GM21360 (cell line): Measurements from ENCODE around the gene CELSR3.

Experiments
- ATAC-seq: cut with Tn5 transposase; IDR thresholded peaks from one replicate; pipeline ENCODE4 v1.9.1; 2021; ENCODE audit warnings: mild to moderate bottlenecking, moderate library complexity; ENCODE audit not compliant: unreplicated experiment

The CELSR3 gene

GRCh38 chr3:48662753-48663488, at the start of gene CELSR3:
TSS of gene CELSR3 (minus strand) at chr3:48662886. CDS start at chr3:48662634, 252 bp downstream.
- ATAC-seq: no peak

GRCh38 chr3:48711727-48712126, 49.0 kb upstream of the CELSR3 start:
- ATAC-seq: no peak

GRCh38 chr3:48709051-48709461, 46.4 kb upstream of the CELSR3 start:
- ATAC-seq: no peak

DNA sequence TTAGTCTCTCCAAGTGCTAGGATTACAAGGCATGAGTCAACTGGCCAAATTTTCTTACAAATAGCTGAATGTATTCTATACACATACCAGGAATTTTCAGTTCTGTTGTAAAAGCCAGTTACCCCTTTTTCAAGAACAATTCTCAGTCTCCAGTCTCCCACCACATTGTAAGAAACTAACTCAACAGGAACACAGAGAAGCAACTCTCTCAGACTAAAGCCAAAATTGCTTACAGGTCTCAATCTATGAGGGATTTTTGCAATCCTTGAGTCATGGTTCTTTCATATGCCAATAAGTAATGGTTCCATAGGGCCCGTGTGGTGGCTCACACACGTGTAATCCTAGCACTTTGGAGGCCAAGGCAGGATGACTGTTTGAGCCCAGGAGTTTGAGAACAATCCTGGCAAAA, 45.8 kb upstream of the CELSR3 start:
- no peak for ATAC-seq

DNA sequence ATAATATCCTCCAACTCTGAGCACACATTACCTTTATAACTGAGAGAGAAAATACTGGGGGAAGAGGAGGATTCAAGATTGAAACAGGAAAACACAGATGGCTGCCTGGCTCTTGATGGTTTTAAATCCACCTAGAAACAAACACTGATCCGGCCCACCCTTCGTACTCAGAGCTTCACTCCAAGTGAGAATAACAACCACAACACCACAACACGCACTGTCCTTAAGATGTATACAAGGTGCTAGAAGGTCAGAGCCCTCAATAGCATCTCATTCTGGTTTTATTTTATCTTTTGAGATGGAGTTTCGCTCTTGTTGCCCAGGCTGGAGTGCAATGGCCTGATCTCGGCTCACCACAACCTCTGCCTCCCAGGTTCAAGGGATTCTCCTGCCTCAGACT, 44.5 kb upstream of the CELSR3 start:
- no peak for ATAC-seq

DNA sequence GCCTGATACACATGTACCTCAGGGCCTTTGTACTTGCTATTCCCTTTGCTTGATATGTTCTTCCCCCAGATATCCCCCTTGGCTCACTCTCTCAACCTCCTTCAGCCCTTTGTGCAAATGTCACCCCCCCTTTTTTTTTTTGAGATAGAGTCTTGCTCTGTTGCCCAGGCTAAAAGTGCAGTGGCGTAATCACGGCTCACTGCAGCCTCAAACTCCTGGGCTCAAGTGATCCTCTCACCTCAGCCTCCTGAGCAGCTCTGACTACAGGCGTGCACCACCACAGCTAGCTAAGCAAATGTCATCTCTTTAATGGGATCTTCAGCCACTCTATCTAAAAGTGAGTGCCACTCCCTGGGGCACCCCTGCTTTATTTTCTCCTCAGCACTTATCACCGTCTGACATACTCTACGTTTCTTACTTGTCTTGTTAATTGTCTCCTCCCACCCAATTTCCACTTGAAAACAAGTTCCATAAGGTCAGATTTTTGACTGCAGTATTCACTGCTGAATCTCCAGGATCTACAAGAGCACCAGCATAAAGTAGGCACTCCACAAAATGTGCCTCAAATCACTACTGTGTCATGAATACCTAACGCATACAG, 39.7 kb upstream of the CELSR3 start:
- ATAC-seq: no peak

- no peak for ATAC-seq
These were observed 38.2 kb upstream of the CELSR3 start for GRCh38 chr3:48700731-48701405.

GRCh38 chr3:48698891-48699290, 36.2 kb upstream of the CELSR3 start:
- no peak for ATAC-seq

DNA sequence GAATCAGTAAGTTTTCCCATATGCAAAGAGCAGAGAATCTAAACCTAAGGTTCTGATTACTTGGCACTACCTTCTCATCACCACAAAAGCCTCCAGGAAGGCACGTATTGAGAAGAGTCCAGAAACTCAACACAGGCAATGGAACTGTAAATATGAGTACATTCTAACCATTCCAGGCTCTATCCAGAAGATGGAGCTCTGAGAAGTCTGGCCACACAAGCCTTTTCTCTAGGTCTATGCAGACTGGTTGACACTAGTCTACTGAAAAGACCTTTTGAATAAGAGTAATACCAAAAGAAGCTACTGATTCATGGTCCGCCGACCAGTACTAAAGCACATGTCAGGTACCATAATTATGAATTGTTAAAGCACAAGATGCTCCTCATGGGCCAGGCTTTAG, 35.3 kb upstream of the CELSR3 start:
- ATAC-seq: no peak

GRCh38 chr3:48696601-48697000, 33.9 kb upstream of the CELSR3 start:
- ATAC-seq: no peak

DNA sequence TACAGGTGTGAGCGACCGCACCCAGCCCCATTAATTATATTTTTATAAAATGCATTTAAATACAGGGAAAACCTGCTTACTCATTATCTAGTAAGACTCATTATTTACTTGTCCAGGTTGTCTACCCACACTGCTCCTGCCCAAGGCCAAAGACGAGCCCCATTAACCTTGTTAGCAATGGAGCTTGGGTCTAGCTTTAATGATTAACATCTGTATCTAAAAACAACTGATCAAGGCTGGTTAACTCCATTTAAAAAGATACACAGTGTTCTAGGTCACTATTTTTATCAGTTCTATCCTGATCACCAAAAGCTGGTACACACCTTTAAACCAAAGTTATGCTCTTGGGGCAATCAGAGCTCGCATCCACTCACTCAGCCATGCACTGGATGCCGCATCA, 33.5 kb upstream of the CELSR3 start:
- ATAC-seq: no peak

- no peak for ATAC-seq
These were observed 32.7 kb upstream of the CELSR3 start for GRCh38 chr3:48695393-48695753.

- no peak for ATAC-seq
These were observed 32.1 kb upstream of the CELSR3 start for GRCh38 chr3:48694610-48695392.

DNA sequence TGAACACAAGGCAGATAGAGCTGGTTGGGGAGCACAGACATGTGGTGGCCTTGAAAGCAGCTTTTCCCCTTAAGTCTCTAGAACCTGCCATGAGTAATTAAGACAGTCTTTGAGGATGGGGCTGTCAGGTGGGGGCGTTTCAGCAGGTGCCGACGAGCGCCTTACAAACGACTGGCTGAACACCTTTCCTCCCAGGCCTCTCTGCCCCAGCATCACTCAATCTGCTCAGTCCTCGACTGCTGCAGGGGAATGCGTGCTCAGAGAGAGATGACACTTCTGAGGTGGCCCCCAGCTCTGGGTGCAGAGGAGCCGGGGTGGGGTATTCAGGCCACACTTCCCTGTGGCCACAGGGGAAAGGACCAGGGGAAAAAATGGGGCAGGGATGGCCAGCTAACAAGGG, 31.1 kb upstream of the CELSR3 start:
- no peak for ATAC-seq

GRCh38 chr3:48692551-48692950, 29.9 kb upstream of the CELSR3 start:
- ATAC-seq: no peak

DNA sequence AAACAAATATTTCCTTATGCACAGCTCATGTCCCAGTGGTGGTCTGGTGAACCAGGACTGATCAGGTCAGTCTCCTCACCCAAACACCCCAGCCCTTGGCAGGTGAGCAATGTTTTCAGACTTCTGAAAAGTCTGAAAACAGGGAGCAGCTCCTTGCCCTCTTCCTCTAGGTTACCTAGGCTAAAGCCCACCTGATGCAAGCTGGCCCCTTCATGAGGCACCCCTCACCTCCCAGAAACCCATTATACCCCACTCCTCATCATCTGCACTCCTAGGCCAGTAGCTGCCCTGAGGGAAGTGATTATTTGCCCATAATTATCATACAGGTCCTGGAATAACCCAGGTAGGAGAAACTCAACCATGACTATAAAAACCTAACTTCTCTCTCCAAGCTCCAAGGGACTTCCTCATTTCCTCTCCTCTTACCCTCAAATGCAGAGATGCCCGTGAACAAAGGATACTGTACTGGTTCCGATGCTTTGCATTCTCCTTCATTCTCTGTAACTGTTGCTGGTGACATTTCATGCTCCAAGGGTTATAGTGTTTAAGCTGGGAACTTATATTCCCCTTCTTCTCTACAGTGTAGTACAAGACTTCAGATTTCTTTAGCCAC, 28.3 kb upstream of the CELSR3 start:
- no peak for ATAC-seq

GRCh38 chr3:48689384-48689783, 26.7 kb upstream of the CELSR3 start:
- no peak for ATAC-seq

- no peak for ATAC-seq
These were observed 26.0 kb upstream of the CELSR3 start for GRCh38 chr3:48688737-48689075.

GRCh38 chr3:48688032-48688736, 25.5 kb upstream of the CELSR3 start:
- ATAC-seq: no peak

DNA sequence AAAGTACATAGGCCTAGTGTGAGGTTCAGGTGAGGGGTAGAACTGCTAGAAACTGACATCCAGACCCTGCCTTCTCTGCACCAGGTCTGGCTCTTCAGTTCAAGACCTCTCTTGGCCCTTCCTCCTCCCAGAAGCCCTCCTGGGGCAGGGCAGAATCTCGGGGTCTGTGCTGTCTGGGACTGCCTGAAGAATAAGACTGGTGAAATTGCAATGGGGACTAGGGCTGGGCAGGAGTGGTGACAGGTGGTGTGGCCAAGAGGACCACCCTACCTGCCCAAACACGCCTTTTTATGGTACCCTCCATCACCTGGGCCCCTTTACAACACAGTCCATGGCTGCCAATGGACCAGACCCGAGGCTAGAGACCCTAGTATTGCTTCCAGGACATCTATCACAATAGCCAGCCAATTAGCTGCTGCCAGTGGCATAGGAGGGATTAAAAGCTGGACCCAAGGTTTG, 24.6 kb upstream of the CELSR3 start:
- no peak for ATAC-seq
